Embryonic facial prominence (tissue), 1 donor: ENCODE measurements around the gene COL26A1.

Source experiments
- DNase-seq: peaks from one replicate; pipeline ENCODE4 v3.0.0-alpha.2; 2016; ENCODE audit errors: extremely low spot score

Gene COL26A1

DNA sequence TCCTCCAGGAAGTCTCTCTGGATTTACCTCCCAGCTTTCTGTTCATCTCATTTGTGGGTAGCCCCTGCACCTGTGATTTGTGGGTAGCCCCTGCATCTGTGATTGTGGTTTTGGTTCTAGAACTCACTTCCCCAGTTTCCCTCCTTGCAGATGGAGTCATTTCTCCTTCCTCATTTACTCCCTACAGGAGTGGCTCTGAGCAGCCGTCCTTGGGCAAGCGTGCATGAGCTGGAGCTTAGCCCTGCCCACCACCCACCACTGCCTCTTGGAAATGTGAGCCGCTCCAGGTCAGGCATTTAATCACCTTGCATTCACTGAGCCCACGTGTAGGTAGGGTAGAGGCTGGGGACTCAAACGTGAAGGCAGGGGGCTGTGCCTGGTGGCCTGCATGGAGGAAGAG lies 8.2 kb downstream of the COL26A1 start:
- DNase-seq, result no peak

DNA sequence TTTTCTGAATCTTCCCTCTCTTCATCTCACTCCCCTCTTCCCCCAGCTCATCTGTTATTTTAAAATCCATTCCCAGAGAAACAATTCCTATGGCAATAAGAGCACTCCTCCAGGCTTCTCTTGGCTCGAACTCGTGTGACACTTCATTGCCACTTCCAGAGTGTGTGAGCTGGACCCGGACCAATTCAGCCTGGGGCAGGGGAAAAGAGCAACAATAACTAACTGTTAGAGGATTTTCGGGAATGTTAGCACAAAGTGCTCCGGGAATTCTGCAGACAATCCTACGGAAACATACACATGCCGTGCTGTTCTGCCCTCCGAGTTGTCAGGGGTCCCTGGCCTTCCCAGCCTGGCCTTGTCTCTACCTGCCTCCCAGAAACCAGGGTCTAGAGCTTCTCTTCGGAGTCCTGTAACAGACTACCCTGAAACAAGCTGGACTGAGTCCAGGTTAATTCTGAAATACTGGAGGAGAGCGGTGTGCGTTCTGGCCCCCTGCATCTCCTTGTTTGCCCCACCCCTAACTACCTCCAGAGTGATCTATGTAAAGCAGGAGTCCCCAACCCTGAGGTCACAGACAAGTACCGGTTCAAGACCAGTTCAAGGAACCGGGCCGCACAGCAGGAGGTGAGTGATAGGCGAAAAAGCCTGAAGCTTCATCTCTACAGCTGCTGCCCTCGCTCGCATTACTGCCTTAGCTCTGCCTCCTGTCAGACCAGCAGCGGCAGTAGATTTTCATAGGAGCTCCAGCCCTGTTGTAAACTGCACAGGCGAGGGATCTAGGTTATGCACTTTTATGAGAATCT lies 11.3 kb downstream of the COL26A1 start:
- DNase-seq, result no peak

DNA sequence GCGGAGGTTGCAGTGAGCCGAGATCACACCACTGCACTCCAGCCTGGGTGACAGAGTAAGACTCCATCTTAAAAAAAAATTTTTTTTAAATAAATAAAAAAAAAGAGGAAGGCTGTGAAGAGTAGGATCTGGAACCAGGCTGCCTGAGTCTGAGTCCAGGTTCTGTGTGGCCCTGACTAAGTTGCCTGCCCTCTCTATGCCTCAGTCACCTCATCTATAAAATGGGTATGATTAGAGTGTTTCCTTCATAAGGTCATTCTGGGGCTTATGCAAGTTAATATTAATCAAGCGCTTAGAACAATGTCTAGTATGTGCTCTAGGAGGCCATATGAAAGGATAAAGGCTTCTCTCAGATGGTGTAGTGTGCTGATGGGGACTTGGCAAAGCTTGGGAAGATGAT lies 12.3 kb downstream of the COL26A1 start:
- no peak for DNase-seq

DNA sequence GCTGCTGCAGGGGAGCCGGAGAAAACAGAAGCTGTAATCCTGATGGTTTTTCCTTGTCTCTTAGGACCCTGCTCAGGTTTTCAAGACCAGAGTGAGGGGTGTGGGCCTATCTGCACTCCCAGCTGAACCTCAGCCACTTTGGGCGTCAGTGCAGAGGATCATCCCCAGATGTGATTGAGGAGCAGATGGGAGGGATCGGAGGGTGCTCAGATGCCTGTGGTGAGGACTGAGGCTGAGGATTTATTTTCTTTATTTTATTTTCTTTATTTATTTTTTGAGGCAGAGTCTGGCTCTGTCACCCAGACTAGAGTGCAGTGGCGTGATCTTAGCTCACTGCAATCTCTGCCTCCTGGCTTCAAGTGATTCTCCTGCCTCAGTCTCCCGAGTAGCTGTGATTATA lies 13.9 kb downstream of the COL26A1 start:
- DNase-seq, result no peak

DNA sequence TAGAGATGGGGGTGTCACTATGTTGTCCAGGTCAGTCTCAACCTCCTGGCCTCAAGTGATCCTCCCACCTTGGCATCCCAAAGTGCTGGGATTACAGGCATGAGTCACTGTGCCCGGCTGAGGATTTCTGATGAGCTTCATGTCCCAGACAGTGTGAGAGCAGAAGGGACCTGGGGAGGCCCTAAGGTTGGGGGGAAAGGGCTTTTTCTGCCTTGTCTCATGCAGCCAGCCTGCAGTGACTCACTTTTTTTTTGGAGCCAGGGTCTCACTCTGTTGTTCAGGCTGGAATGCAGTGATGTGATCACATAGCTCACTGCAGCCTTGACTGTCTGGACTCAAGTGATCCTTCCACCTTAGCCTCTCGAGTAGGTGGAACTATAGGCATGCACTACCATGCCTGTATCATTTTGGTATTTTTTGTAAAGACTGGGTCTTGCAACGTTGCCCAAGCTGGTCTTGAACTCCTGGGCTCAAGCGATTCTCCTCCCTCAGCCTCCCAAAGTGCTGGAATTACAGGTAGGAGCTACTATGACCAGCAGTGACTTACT lies 14.6 kb downstream of the COL26A1 start:
- no peak for DNase-seq

DNA sequence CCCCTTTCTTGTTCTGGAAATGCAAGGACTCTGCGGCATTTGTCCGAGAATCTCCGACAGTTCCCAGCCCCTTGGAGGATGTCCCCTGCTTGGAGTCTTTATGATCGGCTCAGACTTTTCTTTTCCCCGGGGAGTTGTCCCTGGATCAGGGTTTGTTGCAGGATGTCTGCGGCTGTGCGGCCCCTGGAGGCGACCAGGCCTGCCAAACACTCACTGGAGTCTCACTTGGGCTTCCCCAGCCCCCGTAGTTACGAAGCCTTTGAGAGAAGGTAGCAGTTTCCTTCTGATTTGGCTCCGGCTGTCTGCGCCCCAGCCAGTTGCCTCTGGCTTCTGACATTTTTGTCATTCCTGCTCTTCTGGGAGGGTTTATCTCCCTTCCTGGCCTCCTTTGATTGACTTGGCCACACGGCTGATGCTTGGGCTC lies 16.1 kb downstream of the COL26A1 start:
- DNase-seq, result no peak

DNA sequence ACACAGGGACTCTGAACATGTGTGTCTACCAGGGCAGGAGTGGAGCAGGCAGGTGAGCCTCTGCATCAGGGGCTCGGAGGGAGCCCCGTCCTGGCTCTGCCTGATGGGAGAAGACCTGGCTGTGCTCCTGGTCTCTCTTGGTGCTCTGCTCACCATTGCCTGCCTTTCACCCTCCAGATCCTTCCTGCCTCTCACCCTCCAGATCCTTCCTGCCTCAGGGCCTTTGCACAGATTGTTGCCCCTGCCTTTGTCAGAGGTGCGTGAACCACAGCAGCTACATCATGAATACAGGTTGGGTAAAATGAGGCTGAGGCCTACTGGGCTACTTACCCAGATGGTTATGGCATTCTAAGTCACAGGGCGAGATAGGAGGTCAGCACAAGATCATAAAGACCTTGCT lies 16.6 kb downstream of the COL26A1 start:
- DNase-seq, result no peak

DNA sequence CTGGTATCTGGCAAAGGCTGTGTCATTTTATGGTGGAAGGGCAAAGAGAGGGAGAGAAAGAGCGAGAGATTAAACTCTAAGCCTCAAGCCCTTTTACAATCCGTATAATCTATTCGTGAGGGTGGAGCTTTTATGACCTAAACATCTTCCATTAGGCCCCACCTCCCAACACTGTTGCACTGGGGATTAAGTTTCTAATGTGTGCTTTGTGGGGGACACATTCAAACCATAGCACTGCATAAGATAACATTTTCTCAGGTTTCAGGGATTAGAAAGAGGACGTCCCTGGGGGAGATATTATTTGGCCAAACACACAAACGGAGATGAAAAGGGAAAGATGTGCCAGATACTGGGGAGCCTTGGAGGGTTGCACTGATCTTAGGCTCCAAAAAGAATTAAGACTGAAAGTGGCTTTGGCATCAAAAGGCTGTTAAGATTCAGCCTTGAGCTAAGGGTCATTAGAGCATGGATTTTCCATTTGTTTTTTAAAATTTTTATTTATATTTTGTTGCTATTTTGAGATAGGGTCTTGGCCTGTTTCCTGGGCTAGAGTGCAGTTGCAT lies 19.0 kb downstream of the COL26A1 start:
- no peak for DNase-seq

DNA sequence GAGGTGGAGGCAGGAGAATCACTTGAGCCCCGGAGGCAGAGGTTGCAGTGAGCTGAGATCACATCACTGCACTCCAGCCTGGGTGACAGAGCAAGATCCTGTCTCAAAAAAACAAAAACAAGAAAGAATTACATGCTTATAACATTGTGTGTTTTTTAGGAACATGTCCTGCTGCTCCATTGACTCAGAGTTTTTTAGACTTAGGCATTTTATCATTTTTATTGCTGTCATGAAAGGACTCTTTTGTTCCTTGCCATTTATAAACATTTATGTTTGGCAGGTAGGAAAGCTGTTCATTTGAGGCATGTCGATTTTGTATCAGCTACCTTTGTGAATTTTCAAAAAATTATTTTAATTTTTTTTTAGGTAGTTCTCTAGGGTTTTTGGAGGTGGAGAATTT lies 20.3 kb downstream of the COL26A1 start:
- no peak for DNase-seq

DNA sequence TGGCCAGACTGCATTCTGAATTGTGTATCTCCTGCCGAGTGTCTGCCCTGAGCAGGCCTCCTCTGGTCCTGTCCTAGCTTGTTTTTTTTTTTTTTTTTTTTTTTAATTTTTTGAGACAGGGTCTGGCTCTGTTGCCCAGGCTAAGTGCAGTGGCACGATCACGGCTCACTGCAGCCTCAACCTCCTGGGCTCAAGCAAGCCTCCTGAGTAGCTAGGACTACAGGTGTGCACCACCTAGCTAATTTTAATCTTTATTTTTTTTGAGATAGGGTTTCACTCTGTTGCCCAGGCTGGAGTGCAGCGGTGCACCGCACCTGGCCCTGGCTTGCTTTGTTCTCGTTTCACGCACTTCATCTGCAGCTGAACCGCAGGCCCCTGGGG lies 23.5 kb downstream of the COL26A1 start:
- no peak for DNase-seq

DNA sequence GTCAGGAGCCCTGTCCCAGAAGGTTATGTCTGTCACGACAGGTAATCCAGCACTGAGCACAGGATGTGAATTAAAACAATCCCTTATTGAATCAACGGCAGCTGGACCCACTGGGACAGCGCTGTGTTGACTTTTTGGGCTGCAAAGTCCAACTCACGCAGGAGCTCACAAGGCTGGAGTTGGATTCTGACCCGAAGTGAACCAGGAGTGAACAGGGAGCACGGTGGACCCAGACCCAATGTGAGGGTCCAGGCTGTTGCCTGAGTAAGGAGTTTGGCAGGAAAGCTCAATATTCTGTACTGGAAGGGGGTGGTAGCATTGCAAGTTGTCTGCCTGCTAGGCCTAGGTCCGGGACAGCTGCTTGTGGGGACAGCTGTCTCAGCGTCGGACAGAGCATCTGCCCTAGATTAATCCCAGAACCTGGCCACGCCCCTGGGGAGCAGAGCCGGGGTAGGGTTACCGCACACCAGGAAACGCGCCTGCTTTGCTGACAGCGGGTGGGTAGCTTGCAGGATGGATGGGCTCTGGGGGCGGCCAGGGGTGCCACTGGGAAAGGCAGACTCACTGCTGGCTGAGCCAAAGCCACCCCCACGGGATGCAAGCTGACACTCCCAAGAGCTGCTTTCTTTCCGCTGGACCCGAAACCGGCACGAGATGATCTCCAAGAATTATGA lies 24.0 kb downstream of the COL26A1 start:
- DNase-seq, result no peak

DNA sequence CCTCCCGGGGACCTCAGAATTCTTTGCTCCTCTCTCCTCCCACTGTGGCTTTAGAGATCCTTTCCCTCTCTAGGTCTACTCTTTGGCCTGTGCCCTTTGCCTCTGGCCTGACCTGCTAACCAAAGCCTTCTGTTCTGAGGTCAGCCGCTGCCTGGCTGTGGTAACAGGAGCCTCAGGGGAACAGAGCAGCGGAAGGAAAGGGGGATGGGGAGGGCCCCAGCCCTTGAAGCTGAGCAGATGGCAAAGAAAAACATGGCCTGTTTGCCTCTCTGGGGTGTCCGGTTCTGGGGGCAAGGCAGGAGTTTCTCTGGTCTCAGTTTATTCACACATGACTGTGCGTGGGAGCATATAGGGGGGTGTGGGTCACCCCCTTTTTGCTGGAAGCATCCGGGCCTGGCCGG lies 28.2 kb downstream of the COL26A1 start:
- DNase-seq, result no peak

DNA sequence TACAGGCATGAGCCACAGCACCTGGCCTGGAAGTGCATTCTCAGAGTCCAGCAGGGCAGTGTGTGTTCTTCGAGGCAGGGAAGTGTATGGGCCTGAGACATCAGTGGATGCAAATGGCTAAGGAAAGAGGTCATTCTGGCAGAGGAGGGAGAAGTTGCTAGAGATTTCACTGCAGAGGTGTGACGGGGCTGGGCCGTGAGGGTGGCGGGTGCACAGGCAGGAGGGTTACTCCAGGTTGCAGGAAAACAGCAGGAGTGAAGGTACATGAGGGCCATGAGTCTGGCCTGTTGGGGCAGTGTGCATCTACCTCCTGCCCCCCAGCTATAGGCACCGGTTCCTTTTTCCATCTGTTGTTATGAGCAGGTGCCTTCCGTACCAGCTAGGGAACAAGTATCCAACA lies 29.3 kb downstream of the COL26A1 start:
- no peak for DNase-seq

DNA sequence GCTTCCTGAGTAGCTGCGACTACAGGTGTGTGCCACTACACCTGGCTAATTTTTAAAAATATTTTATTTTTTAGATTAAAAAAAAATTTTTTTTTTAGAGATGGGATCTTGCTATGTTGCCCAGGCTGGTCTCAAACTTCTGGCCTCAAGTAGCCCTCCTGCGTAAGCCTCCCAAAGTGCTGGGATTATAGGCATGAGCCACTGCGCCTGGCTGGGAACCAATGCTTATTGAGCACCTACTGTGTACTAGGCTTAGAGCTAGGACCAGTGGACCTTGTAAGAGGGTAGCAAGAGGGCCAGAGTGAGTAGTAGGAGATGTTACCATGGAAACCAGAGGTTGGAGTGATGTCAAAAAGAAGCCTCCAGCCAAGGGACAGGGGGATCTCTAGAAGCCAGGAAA lies 31.2 kb downstream of the COL26A1 start:
- DNase-seq, result no peak

DNA sequence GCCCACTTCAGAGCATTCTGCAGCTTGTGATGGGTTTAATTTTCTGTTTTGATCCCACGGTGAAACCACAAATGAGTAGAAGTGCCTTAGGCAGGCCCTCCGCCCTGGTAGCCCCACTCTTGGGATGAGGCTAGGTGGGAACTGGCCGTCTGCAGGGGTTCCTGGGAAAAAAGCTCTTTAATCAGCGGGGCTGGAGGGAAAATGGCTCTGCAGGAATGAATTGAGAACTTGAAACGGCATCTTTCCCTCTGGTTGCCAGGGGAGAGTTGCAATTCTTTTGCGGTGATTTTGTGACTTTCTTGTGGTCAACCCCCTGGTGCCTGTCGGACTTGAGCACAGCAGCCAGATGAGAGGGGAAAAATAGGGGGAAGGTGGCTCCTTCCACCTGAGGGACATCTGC lies 32.7 kb downstream of the COL26A1 start:
- DNase-seq, result no peak

DNA sequence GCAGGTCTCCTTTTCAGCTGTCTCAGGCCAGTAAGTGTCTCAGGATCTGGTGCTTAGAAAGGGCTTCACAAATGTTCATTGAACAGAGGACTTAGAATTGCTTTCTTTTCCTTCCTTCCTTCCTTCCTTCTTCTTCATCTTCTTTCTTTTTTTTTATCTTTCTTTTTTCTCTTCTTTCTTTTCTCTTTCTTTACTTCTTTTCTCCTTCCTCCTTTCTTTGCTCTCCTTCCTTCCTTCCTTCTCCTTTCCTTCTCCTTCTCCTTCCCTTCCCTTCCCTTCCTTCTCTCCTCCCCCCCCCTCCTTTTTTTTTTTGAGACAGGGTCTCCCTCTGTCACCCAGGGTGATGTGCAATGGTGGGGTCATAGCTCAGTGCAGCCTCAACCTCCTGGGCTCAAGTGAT lies 34.6 kb downstream of the COL26A1 start:
- no peak for DNase-seq

DNA sequence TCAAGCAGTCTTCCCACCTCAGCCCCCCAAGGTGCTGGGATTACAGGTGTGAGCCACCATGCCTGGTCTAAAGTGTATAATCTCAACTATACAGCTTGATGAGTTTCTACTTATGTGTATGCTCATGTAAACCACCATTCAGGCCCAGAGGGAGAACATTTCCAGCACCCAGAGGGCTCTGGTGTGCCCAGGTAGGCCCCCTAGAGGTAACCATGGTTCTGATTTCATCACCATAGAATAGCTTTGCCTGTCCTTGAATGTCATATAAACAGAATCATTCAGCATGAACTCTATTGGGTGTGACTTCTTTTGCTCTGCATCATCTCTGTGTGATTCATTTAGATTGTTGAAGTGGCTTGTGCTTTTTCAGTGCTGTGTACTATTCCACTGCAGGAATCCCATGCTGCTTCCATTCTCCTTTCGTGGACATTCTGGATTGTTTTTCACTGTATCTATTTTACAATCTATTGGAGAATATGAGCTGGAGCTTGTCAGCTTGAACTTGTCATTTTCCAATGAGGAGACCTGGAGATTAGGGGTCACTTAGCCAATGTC lies 35.2 kb downstream of the COL26A1 start:
- DNase-seq, result no peak

DNA sequence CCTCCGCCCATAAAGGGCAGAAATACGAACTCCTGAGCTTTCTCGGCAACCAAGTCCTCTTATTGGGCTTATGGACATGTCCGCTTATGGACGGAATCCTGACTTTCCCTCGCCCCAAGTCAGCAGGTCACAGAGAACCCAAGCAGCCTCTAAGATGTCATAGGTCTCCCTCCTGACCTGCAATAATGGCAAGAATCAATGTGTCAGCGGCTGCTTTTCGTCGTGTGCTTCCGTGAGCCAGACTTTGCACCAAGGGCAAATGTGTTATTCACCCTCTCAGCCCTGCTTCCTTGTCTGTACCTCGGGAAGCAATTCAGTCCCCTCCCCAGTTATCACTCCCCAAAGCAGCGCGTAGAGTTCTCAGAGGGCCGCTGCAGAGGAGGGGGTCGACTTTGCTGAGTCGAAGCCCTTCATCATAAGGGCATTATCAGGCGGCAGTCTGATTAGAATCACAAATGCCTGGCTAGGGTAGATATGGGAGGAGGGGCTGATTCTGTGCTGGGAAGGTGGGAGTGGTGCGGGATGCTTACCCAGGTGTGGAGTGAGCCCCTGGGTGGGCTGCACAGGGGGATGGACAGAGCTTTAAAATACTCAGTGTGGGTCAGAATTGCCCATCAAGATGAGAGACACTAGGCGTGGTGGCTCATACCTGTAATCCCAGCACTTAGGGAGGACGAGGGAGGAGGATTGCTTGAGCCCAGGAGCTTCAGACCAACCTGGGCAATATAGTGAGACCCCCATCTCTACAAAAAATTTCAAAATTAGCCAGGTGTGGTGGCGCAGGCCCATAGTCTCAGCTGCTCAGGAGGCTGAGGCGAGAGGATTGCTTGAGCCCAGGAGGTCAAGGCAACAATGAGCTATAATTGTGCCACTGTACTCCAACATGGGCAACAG lies 36.0 kb downstream of the COL26A1 start:
- DNase-seq, result no peak

DNA sequence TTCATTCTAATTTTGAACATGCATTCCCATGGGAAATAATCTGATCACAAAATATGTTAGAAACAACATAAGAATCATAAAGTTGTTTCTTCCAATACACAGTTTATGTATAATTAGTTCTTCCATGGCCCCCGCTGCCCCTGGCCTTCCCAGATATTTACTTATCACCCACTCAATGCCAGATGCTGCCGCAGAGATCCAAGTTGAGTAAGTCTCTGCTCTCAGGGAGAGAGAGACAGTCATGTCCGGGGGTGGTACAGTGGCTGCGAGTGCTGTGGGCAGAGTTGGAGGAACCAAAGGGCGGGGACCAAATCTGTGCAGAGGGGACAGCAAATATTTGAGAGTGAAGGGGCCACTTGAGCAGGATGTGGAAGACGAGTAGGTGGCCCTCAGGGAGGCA lies 37.1 kb downstream of the COL26A1 start:
- no peak for DNase-seq

DNA sequence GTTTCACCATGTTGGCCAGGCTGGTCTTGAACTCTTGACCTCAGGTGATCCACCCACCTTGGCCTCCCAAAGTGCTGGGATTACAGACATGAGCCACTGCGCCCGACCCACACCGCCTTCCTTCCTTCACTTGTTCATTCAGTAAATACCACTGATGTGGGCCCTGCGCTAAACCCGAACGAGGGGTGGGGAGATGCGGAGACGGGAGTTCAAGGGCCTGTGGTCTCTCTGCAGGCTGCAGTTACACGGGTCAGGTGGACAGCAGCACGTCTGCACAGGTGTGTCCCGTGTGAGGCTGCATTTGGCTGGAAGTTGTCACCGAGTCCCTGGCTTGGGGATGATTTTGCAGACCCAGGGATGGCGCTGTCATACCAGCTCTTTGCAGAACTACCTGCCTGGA lies 38.1 kb downstream of the COL26A1 start:
- no peak for DNase-seq

DNA sequence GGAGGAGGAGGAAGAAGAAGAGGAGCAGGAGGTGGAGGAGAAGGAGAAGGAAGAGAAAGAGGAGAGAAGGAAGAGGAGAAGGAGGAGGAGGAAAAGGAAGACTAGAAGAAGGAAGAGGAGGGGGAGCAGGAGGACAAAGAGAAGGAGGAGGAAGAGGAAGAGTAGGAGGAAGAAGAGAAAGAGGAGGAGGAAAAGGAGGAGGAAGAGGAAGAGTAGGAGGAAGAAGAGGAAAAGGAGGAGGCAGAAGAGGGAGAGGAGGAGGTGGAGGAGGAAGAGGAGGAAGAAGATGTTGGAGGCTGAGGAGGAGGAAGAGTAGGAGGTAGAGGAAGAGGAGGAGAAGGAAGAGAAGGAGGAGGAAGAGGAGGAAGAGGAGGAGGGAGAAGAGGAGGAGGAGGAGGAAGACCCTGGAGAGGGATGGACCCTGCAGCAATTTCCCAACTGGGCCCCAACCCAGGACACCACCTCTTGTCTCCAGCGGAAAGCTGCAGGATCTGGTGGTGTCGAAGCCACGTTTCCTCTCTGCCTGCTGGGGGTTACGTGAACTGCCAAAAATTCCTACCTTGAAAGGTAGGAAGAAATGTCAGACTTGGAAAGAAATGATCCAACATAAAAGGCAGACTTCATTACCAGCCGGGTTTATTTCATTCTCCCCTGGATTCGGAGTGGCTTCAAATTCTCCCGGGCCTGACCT lies 38.9 kb downstream of the COL26A1 start:
- DNase-seq, result no peak
